Coronary artery (tissue), 2 donors: ENCODE results near the gene PPP1R16B.

Experiments used
- DNase-seq: peaks from one replicate; pipeline ENCODE4 v3.0.0-alpha.2; 2017; ENCODE audit warnings: low spot score
- H3K27ac ChIP-seq, 2 donors: fragments of 200-600 bp; sonication (generic); one replicate each; pipeline ENCODE4 v1.5.1; 2016 to 2019
- H3K4me3 ChIP-seq: fragments of 200-600 bp; sonication (generic); 2 replicates; pipeline ENCODE4 v1.5.1; 2016; ENCODE audit warnings: mild to moderate bottlenecking, moderate library complexity
- CTCF ChIP-seq: fragments of 200-600 bp; sonication (generic); IDR thresholded peaks from one replicate; pipeline ENCODE4 v1.5.1; 2019; ENCODE audit warnings: antibody characterized with exemption

The PPP1R16B gene

GRCh38 chr20:38805502-38805957, at the start of gene PPP1R16B:
PPP1R16B (plus strand) TSS chr20:38805697; CDS start chr20:38835926, 30,229 bp downstream.
- H3K27ac ChIP-seq = peak within 1 kb of the TSS in 1 of 2 donors; percentile 63
- DNase-seq = no peak
- no peak for TF ChIP-seq CTCF
- H3K4me3 ChIP-seq = peak within 1 kb of the TSS; percentile 84

GRCh38 chr20:38757145-38757775, 48.2 kb upstream of the PPP1R16B start:
- DNase-seq = no peak
- TF ChIP-seq CTCF = no peak
- Histone ChIP-seq H3K4me3 (no peak overlapping the region), H3K27ac (peak overlapping the region; percentile 14 to 27)

GRCh38 chr20:38759106-38759505, 46.4 kb upstream of the PPP1R16B start:
- no peak for TF ChIP-seq CTCF
- H3K27ac ChIP-seq = peak overlapping the region; percentile 9 to 34
- no peak overlapping the region for H3K4me3 ChIP-seq
- DNase-seq = no peak

- Histone ChIP-seq H3K27ac (no peak overlapping the region), H3K4me3 (no peak overlapping the region)
- no peak for DNase-seq
- no peak for TF ChIP-seq CTCF
Measured at GRCh38 chr20:38760978-38761377, 44.5 kb upstream of the PPP1R16B start.

GRCh38 chr20:38762174-38762573, 43.3 kb upstream of the PPP1R16B start:
- no peak overlapping the region for H3K4me3 ChIP-seq
- no peak for TF ChIP-seq CTCF
- H3K27ac ChIP-seq = no peak overlapping the region
- peak; percentile 45 for DNase-seq

- DNase-seq = no peak
- no peak overlapping the region for H3K27ac ChIP-seq
- no peak for TF ChIP-seq CTCF
- H3K4me3 ChIP-seq = no peak overlapping the region
Measured at GRCh38 chr20:38763616-38764015, 41.9 kb upstream of the PPP1R16B start.
